HG03442 (cell line): ENCODE data around the gene B4GALNT4.
"Not testable (repeated sequence)": the region's sequence is repeated elsewhere in the genome, so short reads cannot be mapped to it uniquely, and the experiment has no call there.

ENCODE experiments used
- ATAC-seq: cut with Tn5 transposase; IDR thresholded peaks from one replicate; pipeline ENCODE4 v1.9.1; 2021; ENCODE audit warnings: mild to moderate bottlenecking, moderate library complexity; ENCODE audit not compliant: unreplicated experiment

Gene B4GALNT4

GRCh38 chr11:357582-357981 lies 11.7 kb upstream of the B4GALNT4 start:
- no peak for ATAC-seq

- no peak for ATAC-seq
Observed at GRCh38 chr11:358129-358800, 11.0 kb upstream of the B4GALNT4 start.

GRCh38 chr11:359181-359714 lies 10.1 kb upstream of the B4GALNT4 start:
- ATAC-seq = no peak

GRCh38 chr11:360326-361280 lies 8.7 kb upstream of the B4GALNT4 start:
- ATAC-seq = no peak

- no peak for ATAC-seq
Observed at GRCh38 chr11:362642-363442, 6.5 kb upstream of the B4GALNT4 start.

- ATAC-seq = not testable (repeated sequence)
Observed at GRCh38 chr11:363443-363805, 5.9 kb upstream of the B4GALNT4 start.

GRCh38 chr11:363948-364761 lies 5.1 kb upstream of the B4GALNT4 start:
- no peak for ATAC-seq

- ATAC-seq = no peak
Observed at GRCh38 chr11:364991-365725, 4.1 kb upstream of the B4GALNT4 start.

GRCh38 chr11:365831-366230 lies 3.5 kb upstream of the B4GALNT4 start:
- ATAC-seq = no peak

- ATAC-seq = no peak
Observed at GRCh38 chr11:367956-368413, 1.3 kb upstream of the B4GALNT4 start.

- ATAC-seq = no peak
Observed at GRCh38 chr11:368414-369335, 624 bp upstream of the B4GALNT4 start.

- no peak for ATAC-seq
Observed at GRCh38 chr11:370070-370941, 1.0 kb downstream of the B4GALNT4 start.

- ATAC-seq = no peak
Observed at GRCh38 chr11:371051-371450, 1.8 kb downstream of the B4GALNT4 start.

- ATAC-seq = no peak
Observed at GRCh38 chr11:371716-372590, 2.7 kb downstream of the B4GALNT4 start.

GRCh38 chr11:372809-373715 lies 3.8 kb downstream of the B4GALNT4 start:
- ATAC-seq = no peak
